ENCODE measurements around the gene OTOF.

- TF ChIP-seq EZH2 (IDR thresholded peaks at IDR 0.05; ENCODE audit: low read length, missing control alignments): no peak
- TF ChIP-seq, protein P1, sequence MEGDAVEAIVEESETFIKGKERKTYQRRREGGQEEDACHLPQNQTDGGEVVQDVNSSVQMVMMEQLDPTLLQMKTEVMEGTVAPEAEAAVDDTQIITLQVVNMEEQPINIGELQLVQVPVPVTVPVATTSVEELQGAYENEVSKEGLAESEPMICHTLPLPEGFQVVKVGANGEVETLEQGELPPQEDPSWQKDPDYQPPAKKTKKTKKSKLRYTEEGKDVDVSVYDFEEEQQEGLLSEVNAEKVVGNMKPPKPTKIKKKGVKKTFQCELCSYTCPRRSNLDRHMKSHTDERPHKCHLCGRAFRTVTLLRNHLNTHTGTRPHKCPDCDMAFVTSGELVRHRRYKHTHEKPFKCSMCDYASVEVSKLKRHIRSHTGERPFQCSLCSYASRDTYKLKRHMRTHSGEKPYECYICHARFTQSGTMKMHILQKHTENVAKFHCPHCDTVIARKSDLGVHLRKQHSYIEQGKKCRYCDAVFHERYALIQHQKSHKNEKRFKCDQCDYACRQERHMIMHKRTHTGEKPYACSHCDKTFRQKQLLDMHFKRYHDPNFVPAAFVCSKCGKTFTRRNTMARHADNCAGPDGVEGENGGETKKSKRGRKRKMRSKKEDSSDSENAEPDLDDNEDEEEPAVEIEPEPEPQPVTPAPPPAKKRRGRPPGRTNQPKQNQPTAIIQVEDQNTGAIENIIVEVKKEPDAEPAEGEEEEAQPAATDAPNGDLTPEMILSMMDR (conservative IDR thresholded peaks at IDR 0.05 in 1 of 2, IDR thresholded peaks at IDR 0.05 in 1 of 2; ENCODE audit: low read depth in 1 of 2, low read length in 2 of 2): no peak
Observed at GRCh38 chr2:26460613-26461031, 17.3 kb downstream of the OTOF start.
